ENCODE measurements around the gene PDE3A. TPM values are rescaled to one million over a fixed set of nuclear protein-coding genes. Genes with fewer than 3 reads are reported as not detected.

PDE3A gene
- total and polyA plus RNA-seq, 10 of the 15 experiments (the other 5 are each of a cell fraction or from before 2014, with no cell fraction given) = 0.01 to 2.6 (median 1.5) TPM

- FAIRE-seq = no peak
- SMC1A ChIA-PET (ENCODE audit: uncharacterized antibody, unreplicated experiment) = no interaction called here
- intact Hi-C loops (cut with micrococcal nuclease; ENCODE audit: unreplicated experiment) = no loop called here
- H3K79me2 ChIP-seq (ENCODE audit: control insufficient read depth, insufficient read depth, low read length) = no peaks in the 10 kb centered on the region
- DNase-seq (ENCODE audit: low read depth, low spot score) = no peak
- no peak overlapping the region for H3K4me3 ChIP-seq
- CTCF ChIA-PET = no interaction called here
- BruUV-seq (replicated peaks) = no TSS peak
- no peaks in the 10 kb centered on the region for H3K36me3 ChIP-seq (ENCODE audit: control insufficient read depth in 2 of 2, insufficient read depth in 2 of 2, low read length in 1 of 2)
- 45% methylated on average over 3 of the region's 3 CpGs for WGBS (ENCODE audit: insufficient coverage, insufficient replicate concordance, low lambda C conversion rate, missing lambda C conversion rate)
- POLR2A ChIA-PET = no interaction called here
- H2AFZ ChIP-seq (ENCODE audit: control insufficient read depth, low read depth, low read length) = no peak overlapping the region
- RAD21 ChIA-PET (ENCODE audit: unreplicated experiment) = no interaction called here
- no peak overlapping the region for H3K9ac ChIP-seq (ENCODE audit: control insufficient read depth, insufficient read depth, low read length)
- H4K20me1 ChIP-seq (ENCODE audit: control insufficient read depth, insufficient read depth) = no peaks in the 10 kb centered on the region
- no peak for ATAC-seq
- no peaks in the 10 kb centered on the region for H3K4me1 ChIP-seq (ENCODE audit: control insufficient read depth, insufficient read depth, low read length)
- H3K27ac ChIP-seq (ENCODE audit: control insufficient read depth, insufficient read depth) = no peak overlapping the region
- H3K4me2 ChIP-seq (ENCODE audit: control insufficient read depth, insufficient read depth) = no peak overlapping the region
- in situ Hi-C loops (cut with MboI) = no loop called here
- no peaks in the 10 kb centered on the region; a peak in 1 of 4 replicates for H3K27me3 ChIP-seq (replicated peaks in 1 of 2; ENCODE audit: control insufficient read depth in 2 of 2, insufficient read depth in 2 of 2, low read length in 1 of 2)
- no peaks in the 10 kb centered on the region for H3K9me3 ChIP-seq (replicated peaks; ENCODE audit: control insufficient read depth, insufficient read depth, low read length)
- TF ChIP-seq USF1 (IDR thresholded peaks at IDR 0.05; ENCODE audit: borderline replicate concordance, extremely low read length, insufficient read depth, low read depth, low read length) (no peak), ZNF687 (IDR thresholded peaks at IDR 0.05) (no peak), SKIL (IDR thresholded peaks at IDR 0.05; ENCODE audit: low read depth, poor library complexity, severe bottlenecking) (no peak), PML (IDR thresholded peaks at IDR 0.05; ENCODE audit: low read length) (no peak), ZBED1 (IDR thresholded peaks at IDR 0.05; ENCODE audit: borderline replicate concordance) (no peak), STAT1 (conservative IDR thresholded peaks at IDR 0.05) (no peak), TCF7 (IDR thresholded peaks at IDR 0.05; ENCODE audit: borderline replicate concordance) (no peak), CHD4 (IDR thresholded peaks at IDR 0.05) (no peak), HDAC2 (IDR thresholded peaks at IDR 0.05) (no peak), NR2C1 (IDR thresholded peaks at IDR 0.05) (no peak), HCFC1 (IDR thresholded peaks at IDR 0.05; ENCODE audit: low read length) (no peak), ZNF592 (IDR thresholded peaks at IDR 0.05) (no peak)
These were observed 83.4 kb downstream of the PDE3A start for GRCh38 chr12:20451761-20452160.
